Fibroblast of the aortic adventitia (primary cell): ENCODE data around the gene ITGB8. TPM values are rescaled to one million over a fixed set of nuclear protein-coding genes. Genes with fewer than 3 reads are reported as not detected.
"Not testable (repeated sequence)": the region's sequence is repeated elsewhere in the genome, so short reads cannot be mapped to it uniquely, and the experiment has no call there.

Experiments
- DNase-seq: peaks from one replicate; pipeline ENCODE4 v3.0.0-alpha.2; 2010; ENCODE audit warnings: low read depth
- H3K4me3 ChIP-seq: 2 replicates; pipeline ENCODE4 v1.5.1; 2011; ENCODE audit warnings: low read depth, mild to moderate bottlenecking, control low read depth, low read length, moderate library complexity
- CTCF ChIP-seq: IDR thresholded peaks from 2 replicates; pipeline ENCODE4 v1.5.1; 2011; ENCODE audit warnings: mild to moderate bottlenecking, low read length, control low read depth, inconsistent platforms; ENCODE audit not compliant: insufficient read depth
- total RNA-seq: library from RNA; depleted of rRNA; stranded (reverse); fragments of >200 nt; gene quantifications from 2 replicates; pipeline ENCODE4 v1.2.3, GENCODE V29; 2012; ENCODE audit warnings: low replicate concordance

Gene ITGB8
- total RNA-seq, 1 donor, result 79.2 TPM

GRCh38 chr7:20365486-20365885, 34.8 kb downstream of the ITGB8 start:
- peak; percentile 92 for DNase-seq
- no peak overlapping the region for H3K4me3 ChIP-seq
- TF ChIP-seq CTCF, result no peak

- no peak for DNase-seq
- no peak overlapping the region for H3K4me3 ChIP-seq
- no peak for TF ChIP-seq CTCF
Observed at GRCh38 chr7:20374399-20374798, 43.7 kb downstream of the ITGB8 start.

GRCh38 chr7:20376796-20377195, 46.1 kb downstream of the ITGB8 start:
- no peak for TF ChIP-seq CTCF
- no peak for DNase-seq

GRCh38 chr7:20381406-20382034, 50.8 kb downstream of the ITGB8 start:
- no peak for TF ChIP-seq CTCF
- no peak for DNase-seq
- H3K4me3 ChIP-seq, result no peak overlapping the region

More at GRCh38 chr7:20376796-20377195, 46.1 kb downstream of the ITGB8 start:
- H3K4me3 ChIP-seq, result no peak overlapping the region

GRCh38 chr7:20383351-20383750, 52.7 kb downstream of the ITGB8 start:
- DNase-seq, result peak; percentile 41
- TF ChIP-seq CTCF, result no peak
- no peak overlapping the region for H3K4me3 ChIP-seq

GRCh38 chr7:20385126-20385525, 54.4 kb downstream of the ITGB8 start:
- H3K4me3 ChIP-seq, result no peak overlapping the region
- TF ChIP-seq CTCF, result no peak
- DNase-seq, result peak; percentile 94

- no peak for TF ChIP-seq CTCF
- no peak overlapping the region for H3K4me3 ChIP-seq
- no peak for DNase-seq
Observed at GRCh38 chr7:20388084-20388483, 57.4 kb downstream of the ITGB8 start.

GRCh38 chr7:20389192-20389591, 58.5 kb downstream of the ITGB8 start:
- not testable (repeated sequence) for H3K4me3 ChIP-seq, DNase-seq
